ELR (cell line): ENCODE results near the gene UBE2L3.

Experiments
- DNase-seq: peaks from one replicate; pipeline ENCODE4 v3.0.0-alpha.2; 2015; ENCODE audit warnings: low read depth

Gene UBE2L3

DNA sequence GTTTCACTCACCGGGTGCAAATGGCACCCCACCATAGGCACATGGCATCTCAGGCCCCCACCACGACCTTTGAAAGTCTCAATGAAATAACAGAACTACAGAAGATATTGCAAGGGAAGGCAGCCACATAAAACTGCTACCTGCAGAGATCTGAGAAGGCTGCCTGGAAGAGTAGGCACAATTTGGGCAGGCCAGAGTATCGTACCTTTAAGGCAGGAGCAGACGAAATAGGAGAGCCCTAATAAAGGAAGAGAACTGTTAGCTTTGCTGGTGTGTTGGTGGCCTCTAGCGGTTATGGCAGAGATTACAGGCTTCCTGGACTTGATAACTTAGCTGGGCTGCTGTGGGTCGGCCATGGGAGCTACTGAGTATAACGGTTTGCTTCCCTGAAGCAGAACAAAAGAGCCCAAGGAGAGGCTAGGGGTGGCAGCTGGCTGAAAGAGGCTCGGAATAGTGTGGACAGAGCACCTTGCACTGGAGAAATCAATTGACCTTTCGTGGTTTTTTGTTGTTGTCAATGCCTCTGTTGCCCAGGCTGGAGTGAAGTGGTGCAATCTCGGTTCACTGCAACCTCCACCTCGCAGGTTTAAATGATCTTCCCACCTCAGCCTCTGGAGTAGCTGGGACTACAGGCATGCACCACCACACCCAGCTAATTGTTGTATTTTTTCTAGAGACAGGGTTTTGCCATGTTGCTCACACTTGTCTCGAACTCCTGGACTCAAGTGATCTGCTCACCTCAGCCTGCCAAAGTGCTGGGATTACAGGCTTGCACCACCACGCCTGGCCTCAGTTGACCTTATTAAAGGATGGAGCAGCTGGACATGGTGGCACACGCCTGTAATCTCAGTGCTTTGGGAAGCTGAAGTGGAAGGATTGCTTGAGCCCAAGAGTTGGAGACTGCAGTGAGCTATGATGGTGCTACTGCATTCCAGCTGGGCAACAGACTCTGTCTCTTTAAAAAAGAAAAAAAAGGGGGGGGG lies 79.4 kb downstream of the UBE2L3 start:
- peak; percentile 84 for DNase-seq

DNA sequence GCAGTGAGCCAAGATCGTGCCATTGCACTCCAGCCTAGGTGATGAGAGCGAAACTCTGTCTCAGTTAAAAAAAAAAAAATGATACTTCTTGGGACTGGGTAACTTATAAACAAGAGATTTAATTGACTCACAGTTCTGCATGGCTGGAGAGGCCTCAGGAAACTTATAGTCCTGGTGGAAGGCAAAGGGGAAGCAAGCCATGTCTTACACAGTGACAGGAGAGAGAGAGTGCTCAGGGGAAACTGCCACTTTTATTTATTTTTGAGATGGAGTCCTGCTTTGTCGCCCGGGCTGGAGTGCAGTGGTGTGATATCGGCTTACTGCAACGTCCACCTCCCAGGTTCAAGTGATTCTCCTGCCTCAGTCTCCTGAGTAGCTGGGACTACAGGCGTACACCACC lies 82.8 kb downstream of the UBE2L3 start:
- DNase-seq: no peak

DNA sequence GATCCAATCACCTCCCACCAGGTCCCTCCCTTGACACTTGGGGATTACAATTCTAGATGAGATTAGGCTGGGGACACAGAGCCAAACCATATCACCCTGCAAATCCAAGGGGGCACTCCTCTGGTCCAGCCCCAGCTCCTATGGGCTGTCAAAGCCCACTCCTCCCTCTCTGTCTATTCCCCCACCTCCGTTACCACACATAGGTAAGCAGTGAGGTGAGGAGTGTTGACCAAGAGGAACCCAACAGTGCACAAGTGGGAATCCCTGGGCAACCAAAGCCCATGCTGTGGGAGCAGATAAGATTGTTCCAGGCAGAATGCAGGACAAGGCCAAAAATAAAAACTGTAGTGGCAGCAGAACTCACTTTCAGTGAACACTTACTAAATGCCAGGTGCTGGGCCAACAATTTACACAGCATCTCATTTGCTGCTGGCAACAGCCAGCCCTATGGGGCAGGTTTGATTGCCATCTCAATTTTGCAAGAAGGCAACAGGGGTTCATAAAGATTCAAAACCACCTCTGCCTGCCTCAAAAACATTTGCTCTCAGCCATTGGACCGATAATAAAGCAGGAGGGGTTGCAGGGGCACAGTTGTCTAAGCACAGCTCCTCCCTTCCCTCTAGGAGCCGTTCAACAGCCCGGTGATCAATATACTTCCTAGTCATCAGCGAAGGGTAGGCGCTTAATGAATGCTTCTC lies 83.5 kb downstream of the UBE2L3 start:
- no peak for DNase-seq

DNA sequence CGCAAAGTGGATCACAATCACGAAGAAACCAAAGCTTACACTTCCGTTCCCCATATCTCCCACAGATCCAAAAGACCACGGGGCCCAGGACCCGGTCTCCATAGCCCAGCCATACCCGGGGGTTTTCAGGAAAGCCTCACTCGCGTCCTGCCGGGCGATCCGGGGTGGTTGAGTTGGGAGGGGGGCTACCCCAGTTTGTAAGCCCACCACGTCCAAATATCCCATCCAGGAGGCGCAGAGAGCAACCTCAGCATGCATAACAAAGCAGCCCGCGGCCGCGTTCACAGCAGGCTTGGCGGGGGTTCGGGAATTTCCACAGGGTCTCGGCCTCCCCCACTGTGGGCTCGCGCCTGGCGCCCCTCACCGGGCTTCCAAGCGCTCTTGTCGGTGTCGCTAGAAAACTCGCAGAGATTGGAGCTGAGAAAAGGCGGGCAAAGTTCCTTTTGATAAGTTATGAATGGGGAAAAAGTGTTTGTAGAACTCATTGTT lies 84.1 kb downstream of the UBE2L3 start:
- peak; percentile 27 for DNase-seq

DNA sequence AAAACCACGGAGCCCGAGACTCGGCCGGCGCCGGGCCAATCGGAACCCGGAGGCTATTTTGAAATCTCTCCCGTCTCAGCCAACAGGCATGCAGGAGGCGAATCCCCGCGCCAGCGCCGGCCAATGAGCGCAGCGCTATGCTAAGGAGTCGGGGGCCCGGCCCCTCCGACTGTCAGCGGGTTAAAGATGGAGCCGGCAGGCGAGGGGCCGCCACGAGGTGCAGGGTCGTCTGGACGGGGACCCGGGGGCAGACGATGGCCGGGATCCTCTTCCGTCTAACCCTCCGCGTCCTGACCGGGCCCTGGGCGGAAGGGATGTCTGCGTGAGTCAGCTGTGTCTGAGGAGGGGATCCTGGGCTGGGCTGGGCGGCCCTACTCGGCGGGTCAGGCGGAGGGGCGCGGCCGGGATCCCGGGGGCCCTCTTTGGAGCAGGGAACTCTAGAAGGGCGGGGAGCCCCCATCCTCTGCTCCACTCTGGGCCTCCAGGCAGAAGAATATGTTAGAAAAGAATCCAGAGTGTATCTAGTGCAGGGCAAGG lies 84.6 kb downstream of the UBE2L3 start:
- peak; percentile 92 for DNase-seq

DNA sequence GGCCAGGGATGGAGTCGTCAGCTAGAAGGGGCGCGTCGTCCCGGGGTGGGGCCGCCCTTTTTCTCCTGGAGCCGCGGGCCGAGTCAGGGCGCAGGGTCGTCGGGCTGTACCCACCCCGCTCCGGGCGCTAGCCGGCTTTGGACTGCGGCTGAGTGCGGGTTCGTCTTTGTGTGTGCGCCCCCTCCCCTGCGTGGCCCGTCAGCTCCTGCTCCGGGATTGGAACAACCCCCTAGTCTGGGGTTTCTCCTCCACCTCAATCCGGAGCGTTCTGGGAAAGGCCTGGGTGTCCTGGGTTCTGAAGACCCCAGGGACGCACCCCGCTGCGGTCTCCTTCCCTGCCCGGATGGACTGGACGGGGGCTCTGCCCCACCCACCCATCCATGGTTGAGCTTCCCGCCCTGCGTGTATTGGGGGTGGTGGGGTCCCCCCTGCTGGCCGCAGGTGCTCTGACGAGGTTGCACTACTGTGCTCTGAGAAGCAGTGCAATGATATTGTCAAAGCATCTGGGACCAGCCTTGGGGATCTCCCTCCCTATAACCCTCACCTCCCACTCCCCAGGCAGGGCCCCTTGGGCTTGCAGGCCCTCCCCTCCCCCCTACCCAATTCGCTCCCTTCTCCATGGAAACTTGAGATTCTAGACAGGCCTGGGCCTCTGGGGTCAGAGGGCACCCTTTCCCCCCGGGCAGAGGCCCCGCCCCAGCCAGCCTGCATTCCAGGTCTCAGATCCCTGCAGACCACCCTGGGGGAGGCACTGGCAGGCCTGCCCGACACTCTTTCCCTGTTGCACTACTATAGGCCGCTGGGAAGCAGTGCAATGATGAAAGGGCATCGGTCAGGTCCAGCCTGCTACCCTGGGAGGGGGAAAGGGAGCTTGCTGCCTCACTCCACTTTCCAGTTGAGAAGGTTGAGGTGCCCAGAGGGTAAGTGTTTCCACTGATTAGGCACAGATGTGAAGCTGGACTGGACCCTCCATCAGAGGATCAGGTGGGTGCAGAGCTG lies 85.3 kb downstream of the UBE2L3 start:
- no peak for DNase-seq

DNA sequence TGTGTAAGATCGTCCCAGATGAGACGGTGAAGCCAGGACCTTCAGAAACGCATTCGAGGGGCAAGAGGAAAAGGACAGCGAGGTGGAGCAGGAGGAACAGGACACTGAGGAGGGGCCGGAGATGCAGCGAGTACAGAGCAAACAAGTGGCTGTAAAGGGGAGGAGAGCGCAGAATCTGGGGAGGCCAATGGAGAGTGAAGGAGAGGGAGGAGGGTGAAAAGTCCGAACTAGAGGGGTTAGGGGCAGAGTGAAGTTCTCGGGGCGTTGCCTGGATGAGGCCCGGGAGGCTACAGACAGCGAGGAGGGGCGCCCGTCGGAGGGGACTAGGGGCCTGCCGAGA lies 89.5 kb downstream of the UBE2L3 start:
- no peak for DNase-seq

DNA sequence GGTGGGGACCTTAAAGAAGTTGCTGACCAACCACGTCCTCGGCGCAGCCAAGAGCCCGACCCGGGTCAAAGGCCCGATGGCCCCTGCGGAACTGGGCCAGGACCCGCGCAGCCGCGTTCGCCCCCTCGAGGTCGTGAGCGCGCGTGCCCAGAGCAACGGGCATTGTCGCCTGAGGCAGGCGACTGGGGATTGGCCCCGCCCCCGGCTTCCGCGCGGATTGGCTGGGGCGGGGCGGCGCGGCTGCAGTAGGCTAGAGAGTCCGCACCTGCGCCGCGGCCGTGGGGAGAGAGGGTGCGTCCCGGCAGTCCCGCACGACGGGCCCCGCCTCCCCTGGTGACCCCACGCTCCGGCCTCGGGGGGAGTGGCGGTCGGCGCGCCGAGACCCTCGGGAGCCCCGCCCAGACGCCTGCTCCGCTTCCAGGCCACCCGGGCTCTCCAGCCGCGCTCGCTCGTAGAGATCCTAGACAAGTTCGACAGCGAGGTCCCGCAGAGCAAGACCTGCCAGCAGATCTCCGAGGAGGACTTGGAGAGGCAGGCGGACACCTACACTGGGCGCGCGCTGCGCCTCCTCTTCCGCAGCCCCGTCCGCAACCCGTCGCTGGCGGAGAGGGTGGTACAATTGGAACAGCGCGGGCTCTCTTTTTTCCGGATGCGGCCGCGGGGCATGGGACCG lies 90.0 kb downstream of the UBE2L3 start:
- peak; percentile 59 for DNase-seq

DNA sequence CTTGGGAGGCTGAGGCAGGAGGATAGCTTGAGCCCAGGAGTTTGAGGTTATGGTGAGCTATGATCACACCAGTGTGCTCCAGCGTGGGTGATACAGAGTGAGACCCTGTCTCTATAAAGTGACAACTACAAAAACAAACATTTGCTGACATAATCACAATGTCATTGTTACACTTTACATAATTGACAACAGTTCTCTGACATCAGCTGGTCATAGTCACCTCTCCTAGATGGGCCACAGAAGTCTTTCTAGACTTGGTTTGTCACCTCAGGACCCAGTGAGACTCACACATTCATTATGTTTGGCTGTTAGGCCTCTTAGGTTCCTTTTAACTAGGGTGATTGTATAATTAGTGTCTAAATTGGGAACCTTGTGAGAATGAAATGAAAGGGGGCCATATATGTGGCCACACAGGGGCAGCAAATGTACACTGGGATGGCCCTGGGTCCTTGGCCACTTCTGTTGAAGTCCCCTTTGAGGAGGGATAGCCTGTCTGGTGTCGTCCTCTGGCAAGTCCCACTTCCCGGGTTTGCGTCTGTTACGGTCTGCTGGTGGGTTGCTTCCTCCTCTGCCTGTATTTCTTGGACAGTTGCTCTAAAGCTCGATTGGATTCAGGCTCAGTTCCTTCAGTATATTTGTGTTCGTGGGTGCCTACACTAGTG lies 92.5 kb downstream of the UBE2L3 start:
- DNase-seq: no peak

DNA sequence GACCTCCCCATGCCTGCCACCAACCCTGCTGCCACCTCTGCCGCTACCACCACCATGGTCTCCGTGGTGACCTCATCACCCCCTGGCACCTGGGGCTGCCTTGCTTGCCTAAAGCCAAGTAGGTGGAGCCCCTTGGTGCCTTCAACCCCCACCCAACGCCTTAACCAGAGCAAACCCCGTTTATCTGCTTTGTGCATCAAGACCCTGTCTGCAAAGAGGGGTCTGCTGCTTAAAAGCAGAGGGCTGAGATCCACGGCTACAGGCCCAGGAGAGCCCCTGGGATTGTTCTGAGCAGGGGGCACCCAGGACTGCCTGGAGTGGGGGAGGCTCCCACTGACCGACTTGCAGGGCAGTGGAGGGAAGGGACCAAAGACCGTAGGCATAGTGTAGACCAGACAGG lies 93.4 kb downstream of the UBE2L3 start:
- DNase-seq: no peak

DNA sequence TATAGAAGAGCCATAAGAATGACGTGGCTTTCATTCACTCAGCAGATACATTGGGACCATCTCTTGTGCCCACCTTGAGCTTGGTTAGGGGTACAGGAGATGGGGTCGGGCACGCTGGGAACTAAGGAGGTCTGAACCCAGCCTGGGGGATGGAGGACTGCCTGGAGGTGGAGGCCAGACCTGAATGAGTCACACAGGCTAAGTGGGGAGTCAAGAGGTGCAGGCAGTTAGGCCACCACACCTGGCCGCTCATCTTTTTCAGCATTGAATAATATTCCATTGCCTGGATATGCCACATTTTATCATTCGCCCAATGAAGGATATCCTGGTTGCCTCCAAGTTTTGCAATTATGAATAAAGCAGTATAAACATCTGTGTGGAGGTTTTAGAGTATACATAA lies 94.5 kb downstream of the UBE2L3 start:
- no peak for DNase-seq

DNA sequence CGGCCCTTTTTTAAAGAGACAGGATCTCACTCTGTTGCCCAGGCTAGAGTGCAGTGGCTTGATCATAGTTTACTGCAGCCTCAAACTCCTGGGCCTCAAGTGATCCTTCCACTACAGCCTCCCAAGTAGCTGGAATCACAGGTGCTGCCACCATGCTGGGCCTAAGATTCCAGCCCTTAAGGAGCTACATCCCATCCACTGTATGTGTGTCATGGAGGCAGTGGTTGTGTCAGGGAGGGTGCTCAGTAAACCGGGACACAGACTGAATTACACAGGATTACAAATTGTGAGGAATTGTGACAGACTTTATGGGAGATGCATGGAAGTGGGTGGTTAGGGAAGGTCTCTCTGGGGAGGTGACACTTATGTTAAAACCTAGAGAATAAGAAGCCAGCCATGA lies 96.2 kb downstream of the UBE2L3 start:
- DNase-seq: no peak

DNA sequence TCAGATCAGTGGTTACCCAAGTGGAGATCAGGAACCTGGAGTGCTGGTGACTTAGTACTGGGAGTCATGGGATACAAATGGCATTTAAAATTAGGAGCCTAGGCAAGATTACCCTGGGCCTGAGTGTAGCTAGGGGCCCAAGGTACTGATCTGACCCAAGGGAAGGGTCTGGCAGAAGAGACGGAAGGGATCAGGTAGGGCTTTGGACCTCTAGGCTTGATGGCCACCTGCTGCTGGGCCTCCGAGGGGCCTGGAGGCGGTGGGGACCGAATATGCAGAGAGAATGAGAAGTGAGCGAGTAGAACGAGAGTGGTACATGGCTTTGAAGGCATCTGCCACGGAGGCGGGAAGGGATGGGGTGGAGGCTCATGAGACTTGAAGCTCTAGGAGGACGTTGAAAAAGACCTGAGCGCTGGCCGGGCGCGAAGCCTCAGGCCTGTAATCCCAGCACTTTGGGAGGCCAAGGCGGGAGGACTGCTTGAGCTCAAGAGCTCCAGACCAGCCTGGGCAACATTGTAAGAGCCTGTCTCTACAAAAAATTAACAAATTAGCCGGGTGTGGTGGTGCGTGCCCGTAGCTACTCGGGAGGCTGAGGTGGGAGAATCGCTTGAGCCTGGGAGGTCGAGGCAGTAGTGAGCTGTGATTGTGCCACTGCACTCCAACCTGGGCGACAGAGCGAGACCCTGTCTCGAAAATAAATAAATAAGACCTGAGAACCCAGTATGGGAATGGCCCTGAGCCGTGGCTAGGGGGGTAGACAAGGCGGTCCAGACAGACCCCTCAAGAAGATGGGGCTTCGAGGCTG lies 97.7 kb downstream of the UBE2L3 start:
- no peak for DNase-seq

DNA sequence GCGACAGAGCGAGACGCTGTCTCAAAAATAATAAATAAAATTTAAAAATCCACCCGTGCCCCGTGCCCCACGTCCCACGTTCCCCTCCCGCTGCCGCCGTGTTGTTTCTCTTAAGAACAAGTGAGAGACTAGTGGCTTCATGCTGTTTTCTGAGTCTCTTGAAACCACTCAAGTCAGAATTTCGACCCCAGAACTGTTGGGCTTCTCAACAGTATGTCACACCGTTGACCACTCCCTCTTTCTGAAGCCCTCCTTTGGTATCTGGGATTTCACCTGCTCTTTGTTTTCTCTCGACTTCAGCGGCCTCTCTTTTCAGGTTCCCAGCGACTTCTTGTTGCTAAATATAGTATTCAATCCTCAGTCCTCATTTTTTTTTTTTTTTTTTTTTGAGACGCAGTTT lies 99.3 kb downstream of the UBE2L3 start:
- DNase-seq: peak; percentile 19

DNA sequence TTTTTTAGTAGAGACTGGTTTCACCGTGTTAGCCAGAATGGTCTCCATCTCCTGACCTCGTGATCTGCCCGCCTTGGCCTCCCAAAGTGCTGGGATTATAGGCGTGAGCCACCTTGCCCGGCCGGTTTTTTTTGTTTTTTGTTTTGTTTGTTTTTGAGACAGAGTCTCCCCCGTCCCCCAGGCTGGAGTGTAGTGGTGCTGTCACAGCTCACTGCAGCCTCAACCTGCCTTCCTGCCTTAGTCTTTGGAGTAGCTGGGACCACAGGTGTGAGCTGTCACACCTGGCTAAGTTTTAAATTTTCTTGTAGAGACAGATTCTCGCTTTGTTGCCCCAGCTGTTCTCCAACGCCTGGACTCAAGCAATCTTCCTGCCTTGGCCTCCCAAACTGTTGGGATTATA lies 101.5 kb downstream of the UBE2L3 start:
- DNase-seq: no peak

DNA sequence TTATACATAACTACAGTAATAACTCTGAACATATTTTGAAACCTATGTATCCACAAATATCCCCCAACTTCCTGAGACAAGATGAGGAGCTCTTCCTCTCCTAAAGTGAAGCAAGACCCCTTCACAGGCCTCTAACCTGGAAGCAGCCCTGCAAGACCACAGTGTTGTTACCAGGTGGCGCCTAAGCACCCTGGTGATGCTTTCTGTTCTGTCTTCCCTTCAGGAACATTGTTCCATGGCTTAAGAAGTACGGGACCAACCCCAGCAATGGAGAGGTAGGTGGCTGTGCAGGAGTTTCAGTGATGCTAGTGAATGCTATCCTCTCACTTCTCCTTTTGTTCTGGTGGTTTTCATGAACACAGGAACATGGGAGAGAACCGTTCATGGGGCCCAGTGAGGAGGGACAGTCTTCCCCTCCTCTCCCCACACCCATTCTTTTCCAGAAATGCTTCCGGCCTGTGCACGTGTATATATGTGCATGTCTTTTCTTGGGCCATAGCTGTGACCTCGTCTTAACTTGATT lies 104.7 kb downstream of the UBE2L3 start:
- no peak for DNase-seq
